B cell (primary cell): Measurements from ENCODE around the gene PPP6R3.

Experiments used
- CTCF ChIP-seq: fragments of 200-600 bp; IDR thresholded peaks from one replicate; pipeline ENCODE4 v1.8.0; 2022; ENCODE audit warnings: antibody characterized with exemption, mild to moderate bottlenecking
- EZH2 ChIP-seq: IDR thresholded peaks from 2 replicates; pipeline ENCODE4 v1.6.1; 2012; ENCODE audit warnings: borderline replicate concordance, low read depth, mild to moderate bottlenecking, moderate library complexity, low read length; ENCODE audit not compliant: insufficient read depth, poor library complexity, severe bottlenecking

GRCh38 chr11:68525336-68525735, 64.8 kb downstream of the PPP6R3 start:
- TF ChIP-seq CTCF: no peak
- no peak for TF ChIP-seq EZH2
